Measurements from ENCODE around the gene COG5. TPM values are rescaled to one million over a fixed set of nuclear protein-coding genes. Genes with fewer than 3 reads are reported as not detected.

COG5 gene
- total and polyA plus RNA-seq, 2 experiments from 2014 or later = 15.4 to 36.5 TPM

- H3F3A ChIP-seq (replicated peaks; ENCODE audit: low read depth) = no peaks in the 10 kb centered on the region
- H3K79me2 ChIP-seq (replicated peaks; ENCODE audit: insufficient read depth) = no peaks in the 10 kb centered on the region
- TF ChIP-seq NANOG (IDR thresholded peaks at IDR 0.05; ENCODE audit: borderline replicate concordance) (no peak), ZNF114 (CRISPR knock-in tag; IDR thresholded peaks at IDR 0.05) (no peak), CTCF (conservative IDR thresholded peaks at IDR 0.05; ENCODE audit: low read depth in 2 of 2) (peak in 1 of 2 experiments; percentile 45; a peak in 2 of 4 replicates), ZNF462 (CRISPR knock-in tag; IDR thresholded peaks at IDR 0.05) (no peak), ETS1 (IDR thresholded peaks at IDR 0.05) (no peak), EZH2phosphoT487 (IDR thresholded peaks at IDR 0.05; ENCODE audit: unreplicated experiment) (no peak), ZNF331 (CRISPR knock-in tag; IDR thresholded peaks at IDR 0.05; ENCODE audit: low read depth) (no peak)
- no peaks in the 10 kb centered on the region for H3K27me3 ChIP-seq (ENCODE audit: insufficient read depth)
- H3K4me3 ChIP-seq = no peak overlapping the region
- no peaks in the 10 kb centered on the region for H3K36me3 ChIP-seq (ENCODE audit: insufficient read depth)
- peak overlapping the region; percentile 30 for H3K4me2 ChIP-seq
- DNase-seq (ENCODE audit: low spot score) (peak; percentile 37), ATAC-seq (peak; percentile 89)
- Mint-ChIP-seq H3K4me1 (peaks cover 29% of the 10 kb centered on the region), H3K9me3 (no peaks in the 10 kb centered on the region), H3K4me3 (no peak overlapping the region), H3K36me3 (ENCODE audit: low read depth) (no peaks in the 10 kb centered on the region; the same call in 2 of the 3 replicates), H3K27ac (no peak overlapping the region), H3K27me3 (ENCODE audit: insufficient read depth, low read depth, poor library complexity) (no peaks in the 10 kb centered on the region)
- no peaks in the 10 kb centered on the region for H4K20me1 ChIP-seq (replicated peaks; ENCODE audit: insufficient read depth)
- no peak overlapping the region for H3K27ac ChIP-seq (ENCODE audit: low read depth)
- H3K4me1 ChIP-seq (ENCODE audit: insufficient read depth) = peaks cover 12% of the 10 kb centered on the region; the same call in 1 of the 2 replicates
- no peaks in the 10 kb centered on the region for H3K9me2 ChIP-seq (ENCODE audit: insufficient read depth)
- no peak overlapping the region for H2AFZ ChIP-seq
These were observed 330.5 kb downstream of the COG5 start for GRCh38 chr7:107233174-107233573.
